GM23248 (cell line): ENCODE data around the gene SDK2.

ENCODE experiments used
- EZH2 ChIP-seq: fragments of 200-600 bp; sonication (generic); IDR thresholded peaks from 2 replicates; pipeline ENCODE4 v1.6.1; 2018; ENCODE audit warnings: antibody characterized with exemption, mild to moderate bottlenecking; ENCODE audit not compliant: insufficient read depth, poor library complexity, severe bottlenecking
- EZH2phosphoT487 ChIP-seq: fragments of 200-600 bp; sonication (generic); IDR thresholded peaks from 2 replicates; pipeline ENCODE4 v1.6.1; 2018; ENCODE audit warnings: antibody characterized with exemption, moderate library complexity, mild to moderate bottlenecking, low read depth; ENCODE audit not compliant: insufficient read depth

GRCh38 chr17:73652886-73653480 lies 8.7 kb upstream of the SDK2 start:
- no peak for TF ChIP-seq EZH2phosphoT487
- TF ChIP-seq EZH2, result no peak
